Measurements from ENCODE around the gene CCDC154.
"Not testable (repeated sequence)": the region's sequence is repeated elsewhere in the genome, so short reads cannot be mapped to it uniquely, and the experiment has no call there.

CCDC154 gene

GRCh38 chr16:1472974-1473373 lies 28.6 kb upstream of the CCDC154 start:
- no peak for DNase-seq (ENCODE audit: low read depth)

GRCh38 chr16:1471569-1472194 lies 27.3 kb upstream of the CCDC154 start:
- no peak for DNase-seq (ENCODE audit: low read depth)

- peak; percentile 15 for DNase-seq (ENCODE audit: low read depth)
Measured at GRCh38 chr16:1470481-1471251, 26.3 kb upstream of the CCDC154 start.

- no peak for DNase-seq (ENCODE audit: low read depth)
Measured at GRCh38 chr16:1469693-1470201, 25.4 kb upstream of the CCDC154 start.

- DNase-seq (ENCODE audit: low read depth) = not testable (repeated sequence)
Measured at GRCh38 chr16:1469141-1469540, 24.8 kb upstream of the CCDC154 start.

GRCh38 chr16:1468426-1468810 lies 24.1 kb upstream of the CCDC154 start:
- no peak for DNase-seq (ENCODE audit: low read depth)

GRCh38 chr16:1466968-1467521 lies 22.7 kb upstream of the CCDC154 start:
- no peak for DNase-seq (ENCODE audit: low read depth)

- no peak for DNase-seq (ENCODE audit: low read depth)
Measured at GRCh38 chr16:1466054-1466453, 21.7 kb upstream of the CCDC154 start.

- no peak for DNase-seq (ENCODE audit: low read depth)
Measured at GRCh38 chr16:1465567-1465915, 21.2 kb upstream of the CCDC154 start.

GRCh38 chr16:1464894-1465566 lies 20.7 kb upstream of the CCDC154 start:
- DNase-seq (ENCODE audit: low read depth) = no peak

- DNase-seq (ENCODE audit: low read depth) = no peak
Measured at GRCh38 chr16:1464196-1464893, 20.0 kb upstream of the CCDC154 start.

GRCh38 chr16:1461146-1461545 lies 16.8 kb upstream of the CCDC154 start:
- no peak for DNase-seq (ENCODE audit: low read depth)

GRCh38 chr16:1460602-1461138 lies 16.3 kb upstream of the CCDC154 start:
- no peak for DNase-seq (ENCODE audit: low read depth)

- DNase-seq (ENCODE audit: low read depth) = no peak
Measured at GRCh38 chr16:1459967-1460366, 15.6 kb upstream of the CCDC154 start.

GRCh38 chr16:1458977-1459341 lies 14.6 kb upstream of the CCDC154 start:
- no peak for DNase-seq (ENCODE audit: low read depth)

- DNase-seq (ENCODE audit: low read depth) = peak; percentile 27
Measured at GRCh38 chr16:1458336-1458976, 14.1 kb upstream of the CCDC154 start.

GRCh38 chr16:1457489-1458245 lies 13.3 kb upstream of the CCDC154 start:
- DNase-seq (ENCODE audit: low read depth) = no peak

- DNase-seq (ENCODE audit: low read depth) = no peak
Measured at GRCh38 chr16:1456951-1457350, 12.6 kb upstream of the CCDC154 start.

GRCh38 chr16:1455190-1456171 lies 11.1 kb upstream of the CCDC154 start:
- no peak for DNase-seq (ENCODE audit: low read depth)

Measured in EH (cell line).